ENCODE results near the gene ARMCX4.

DNA sequence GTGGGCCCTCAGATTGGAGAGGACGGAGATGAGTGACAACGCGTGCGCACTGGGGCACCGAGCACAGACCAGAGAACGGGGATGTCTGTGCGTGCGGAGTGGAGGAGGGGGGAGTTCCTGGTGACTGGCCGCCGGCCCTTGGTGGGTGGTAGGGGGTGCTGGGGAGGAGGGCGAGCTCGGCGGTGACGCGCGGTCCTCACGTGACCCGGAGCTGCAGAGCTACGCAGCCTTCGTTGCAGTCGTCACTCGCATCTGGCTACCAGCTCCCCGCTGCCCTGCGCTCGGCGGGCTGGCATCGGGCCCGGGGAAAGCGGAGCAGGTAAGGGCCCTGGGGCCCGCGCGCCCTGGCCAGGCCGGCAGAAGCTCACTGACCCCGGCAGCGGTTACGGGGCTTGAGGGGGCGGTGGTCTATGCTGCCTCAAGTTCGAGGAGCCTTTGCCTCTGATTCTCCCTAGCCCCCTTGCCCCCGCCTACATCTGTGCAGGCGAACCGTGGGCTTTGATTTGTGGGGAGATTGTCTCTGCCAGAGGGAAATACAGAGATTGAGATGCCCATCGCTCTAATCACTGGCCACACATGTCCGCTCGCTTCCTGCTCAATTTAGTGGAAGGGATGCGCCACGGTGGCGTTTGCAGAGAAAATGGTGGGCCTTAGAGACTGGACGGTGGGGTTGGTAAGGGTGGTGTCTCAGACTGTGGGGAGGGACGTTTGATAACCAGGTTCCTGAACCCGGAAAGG is at the start of gene ARMCX4:
- TF ChIP-seq, protein P1, sequence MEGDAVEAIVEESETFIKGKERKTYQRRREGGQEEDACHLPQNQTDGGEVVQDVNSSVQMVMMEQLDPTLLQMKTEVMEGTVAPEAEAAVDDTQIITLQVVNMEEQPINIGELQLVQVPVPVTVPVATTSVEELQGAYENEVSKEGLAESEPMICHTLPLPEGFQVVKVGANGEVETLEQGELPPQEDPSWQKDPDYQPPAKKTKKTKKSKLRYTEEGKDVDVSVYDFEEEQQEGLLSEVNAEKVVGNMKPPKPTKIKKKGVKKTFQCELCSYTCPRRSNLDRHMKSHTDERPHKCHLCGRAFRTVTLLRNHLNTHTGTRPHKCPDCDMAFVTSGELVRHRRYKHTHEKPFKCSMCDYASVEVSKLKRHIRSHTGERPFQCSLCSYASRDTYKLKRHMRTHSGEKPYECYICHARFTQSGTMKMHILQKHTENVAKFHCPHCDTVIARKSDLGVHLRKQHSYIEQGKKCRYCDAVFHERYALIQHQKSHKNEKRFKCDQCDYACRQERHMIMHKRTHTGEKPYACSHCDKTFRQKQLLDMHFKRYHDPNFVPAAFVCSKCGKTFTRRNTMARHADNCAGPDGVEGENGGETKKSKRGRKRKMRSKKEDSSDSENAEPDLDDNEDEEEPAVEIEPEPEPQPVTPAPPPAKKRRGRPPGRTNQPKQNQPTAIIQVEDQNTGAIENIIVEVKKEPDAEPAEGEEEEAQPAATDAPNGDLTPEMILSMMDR (IDR thresholded peaks at IDR 0.05) = no peak
- TF ChIP-seq ZFX (IDR thresholded peaks at IDR 0.05; ENCODE audit: borderline replicate concordance) = no peak
